Eye (tissue), 1 donor: ENCODE measurements around the gene SDHAF1.
"Not testable (repeated sequence)": the region's sequence is repeated elsewhere in the genome, so short reads cannot be mapped to it uniquely, and the experiment has no call there.

ENCODE experiments used
- DNase-seq: peaks from one replicate; pipeline ENCODE4 v3.0.0-alpha.2; 2015

The SDHAF1 gene, protein sequence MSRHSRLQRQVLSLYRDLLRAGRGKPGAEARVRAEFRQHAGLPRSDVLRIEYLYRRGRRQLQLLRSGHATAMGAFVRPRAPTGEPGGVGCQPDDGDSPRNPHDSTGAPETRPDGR

DNA sequence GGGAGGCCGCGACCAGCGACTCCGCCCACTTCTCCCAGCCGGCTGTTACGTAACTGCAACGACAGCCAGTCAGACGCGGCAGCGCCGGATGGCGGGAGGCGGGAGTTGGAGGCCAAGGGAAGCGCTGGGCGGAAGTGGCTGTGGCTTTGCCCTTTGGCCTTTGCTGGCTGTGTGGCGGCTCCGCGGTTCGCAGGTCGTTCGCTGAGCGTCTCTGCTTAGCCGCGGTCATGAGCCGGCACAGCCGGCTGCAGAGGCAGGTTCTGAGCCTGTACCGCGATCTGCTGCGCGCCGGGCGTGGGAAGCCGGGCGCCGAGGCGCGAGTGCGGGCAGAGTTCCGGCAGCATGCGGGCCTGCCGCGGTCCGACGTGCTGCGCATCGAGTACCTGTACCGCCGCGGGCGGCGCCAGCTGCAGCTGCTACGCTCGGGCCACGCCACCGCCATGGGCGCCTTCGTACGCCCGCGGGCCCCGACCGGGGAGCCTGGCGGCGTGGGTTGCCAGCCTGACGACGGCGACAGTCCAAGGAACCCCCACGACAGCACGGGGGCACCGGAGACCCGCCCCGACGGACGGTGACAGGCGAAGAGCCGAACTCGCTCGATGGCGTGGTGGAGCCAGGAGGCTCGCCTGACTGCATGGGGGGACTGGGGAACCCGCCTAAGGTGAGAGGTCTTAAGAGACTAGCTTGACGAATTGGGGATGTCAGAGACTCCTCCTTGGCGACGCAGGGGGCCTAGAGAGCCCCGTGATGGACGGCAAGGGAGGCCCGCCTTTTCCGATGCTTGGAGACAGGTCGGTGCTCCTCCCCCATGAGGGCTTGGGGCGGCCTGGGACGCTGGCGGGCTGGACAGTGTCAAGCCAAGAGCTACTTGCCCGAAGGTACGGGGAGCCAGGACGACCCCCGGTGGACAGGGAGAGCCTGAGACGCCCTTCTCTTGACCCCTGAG is at the start of gene SDHAF1:
TSS of gene SDHAF1 (plus strand) at position 141 of the 946 bp plus-strand sequence. CDS start at position 228, 87 bp downstream.
- DNase-seq, result peak; percentile 97

GRCh38 chr19:35946203-35946602 is 48.8 kb upstream of the SDHAF1 start:
- no peak for DNase-seq

GRCh38 chr19:35949131-35949530 is 45.9 kb upstream of the SDHAF1 start:
- DNase-seq, result no peak

DNA sequence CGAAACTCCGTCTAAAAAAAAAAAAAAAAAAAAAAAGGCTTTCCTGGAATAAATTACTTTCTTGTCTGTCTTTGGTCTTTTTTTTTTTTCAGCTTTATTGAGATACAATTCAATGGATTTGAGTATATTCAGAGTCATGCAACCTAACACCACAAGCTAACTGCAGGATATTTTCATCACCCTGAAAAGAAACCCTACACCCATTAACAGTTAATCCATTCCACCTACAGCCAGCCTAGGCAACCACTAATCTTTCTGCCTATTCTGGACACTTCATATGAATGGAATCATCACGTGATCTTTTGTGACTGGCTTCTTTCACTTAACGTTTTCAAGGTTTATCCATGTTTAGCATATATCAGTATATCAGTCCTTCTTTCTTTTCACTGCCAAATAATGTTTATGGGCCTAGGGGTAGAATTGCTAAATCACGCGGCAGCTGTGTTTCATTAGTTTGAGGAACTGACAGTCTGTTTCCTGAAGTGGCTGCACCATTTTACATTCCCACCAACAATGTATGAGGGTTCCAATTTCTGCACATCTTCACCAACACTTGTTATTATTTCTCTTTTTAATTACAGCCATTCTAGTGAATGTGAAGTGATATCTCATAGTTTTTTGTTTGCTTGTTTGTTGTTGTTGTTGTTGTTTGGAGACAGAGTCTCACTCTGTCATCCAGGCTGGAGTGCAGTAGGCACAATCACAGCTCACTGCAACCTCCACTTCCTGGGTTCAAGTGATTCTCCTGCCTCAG is 38.9 kb upstream of the SDHAF1 start:
- no peak for DNase-seq

GRCh38 chr19:35957411-35957810 is 37.6 kb upstream of the SDHAF1 start:
- DNase-seq, result not testable (repeated sequence)

GRCh38 chr19:35958660-35959039 is 36.3 kb upstream of the SDHAF1 start:
- no peak for DNase-seq

GRCh38 chr19:35959040-35959967 is 35.7 kb upstream of the SDHAF1 start:
- DNase-seq, result no peak

GRCh38 chr19:35959968-35960320 is 35.0 kb upstream of the SDHAF1 start:
- no peak for DNase-seq

DNA sequence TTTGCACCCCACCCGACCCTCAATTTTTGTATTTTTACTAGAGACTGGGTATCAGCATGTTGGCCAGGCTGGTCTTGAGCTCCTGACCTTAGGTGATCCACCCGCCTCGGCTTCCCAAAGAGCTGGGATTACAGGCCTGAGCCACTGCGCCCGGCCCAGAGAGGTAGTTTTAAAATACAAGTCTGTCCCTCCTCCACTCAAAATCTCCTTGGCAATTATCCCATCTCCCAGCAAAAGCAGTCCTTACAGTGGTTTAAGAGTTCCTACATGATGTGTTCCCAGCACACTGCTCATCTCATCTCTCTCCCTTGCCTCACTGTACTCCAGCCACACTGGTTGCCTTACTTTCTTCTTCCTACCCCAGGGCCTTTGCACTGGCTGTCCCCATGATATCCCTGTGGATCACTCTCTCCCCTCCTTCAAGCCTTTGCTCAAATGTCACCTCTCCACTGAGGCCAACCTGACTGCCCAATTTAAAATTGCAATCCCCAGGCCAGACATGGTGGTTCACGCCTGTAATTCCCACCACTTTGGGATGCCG is 34.5 kb upstream of the SDHAF1 start:
- no peak for DNase-seq

GRCh38 chr19:35963514-35963913 is 31.5 kb upstream of the SDHAF1 start:
- peak; percentile 81 for DNase-seq

DNA sequence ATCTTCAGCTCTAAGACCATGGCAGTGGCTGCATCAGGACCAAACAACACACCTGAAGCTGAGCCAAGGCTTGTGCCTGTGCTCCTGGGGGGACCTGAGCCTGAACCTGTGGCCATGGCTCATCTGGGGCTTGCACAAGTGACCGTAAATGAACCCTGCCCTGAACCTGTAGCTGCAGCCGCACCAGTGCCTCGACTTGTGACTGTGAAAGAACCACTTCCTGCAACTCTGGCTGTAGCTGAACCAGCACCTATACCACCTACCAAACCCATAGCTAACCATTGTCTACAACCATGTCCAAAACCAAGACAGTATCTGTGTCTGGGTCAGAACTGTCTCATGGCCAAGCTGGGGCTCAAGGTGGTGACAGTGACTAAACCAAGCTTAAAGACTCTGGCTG is 28.2 kb upstream of the SDHAF1 start:
- no peak for DNase-seq

- no peak for DNase-seq
Measured at GRCh38 chr19:35973487-35973886, 21.5 kb upstream of the SDHAF1 start.

GRCh38 chr19:35975608-35976214 is 19.3 kb upstream of the SDHAF1 start:
- DNase-seq, result peak; percentile 52

DNA sequence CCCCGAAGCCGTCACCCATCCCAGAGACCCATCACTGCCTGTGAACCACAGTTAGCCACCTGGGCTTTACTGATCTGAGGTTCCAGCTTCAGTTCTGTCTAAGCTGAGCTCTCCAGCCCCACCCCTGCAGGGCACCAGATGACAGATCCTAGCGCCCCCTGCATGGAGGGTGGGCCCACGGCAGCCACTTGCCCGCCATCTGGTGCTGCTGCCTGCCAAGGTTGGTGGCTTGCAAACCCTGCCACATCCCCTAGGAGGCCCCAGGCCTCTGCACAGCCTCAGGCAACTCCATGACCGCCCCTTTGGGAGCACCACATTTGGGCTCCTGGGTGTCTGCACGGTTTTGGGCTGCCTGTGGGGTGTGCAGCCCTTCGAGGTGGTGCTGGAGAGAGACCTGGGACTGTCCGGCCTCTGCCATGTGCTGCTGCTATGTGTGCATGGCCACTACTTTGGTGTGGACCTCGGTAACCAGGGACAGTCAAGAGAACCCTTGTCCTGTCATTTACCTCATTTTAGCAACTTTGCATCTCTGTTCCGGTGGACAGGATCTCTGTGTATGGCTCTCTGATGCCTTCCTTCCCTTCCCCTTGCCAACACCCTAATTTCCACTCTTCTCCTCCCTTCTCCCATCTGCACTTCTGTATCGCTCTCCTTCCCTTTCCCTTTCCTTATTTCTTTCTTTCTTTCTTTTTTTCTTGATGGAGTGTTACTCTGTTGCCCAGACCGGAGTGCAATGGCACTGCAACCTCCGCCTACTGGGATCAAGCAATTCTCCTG is 17.4 kb upstream of the SDHAF1 start:
- peak; percentile 41 for DNase-seq

DNA sequence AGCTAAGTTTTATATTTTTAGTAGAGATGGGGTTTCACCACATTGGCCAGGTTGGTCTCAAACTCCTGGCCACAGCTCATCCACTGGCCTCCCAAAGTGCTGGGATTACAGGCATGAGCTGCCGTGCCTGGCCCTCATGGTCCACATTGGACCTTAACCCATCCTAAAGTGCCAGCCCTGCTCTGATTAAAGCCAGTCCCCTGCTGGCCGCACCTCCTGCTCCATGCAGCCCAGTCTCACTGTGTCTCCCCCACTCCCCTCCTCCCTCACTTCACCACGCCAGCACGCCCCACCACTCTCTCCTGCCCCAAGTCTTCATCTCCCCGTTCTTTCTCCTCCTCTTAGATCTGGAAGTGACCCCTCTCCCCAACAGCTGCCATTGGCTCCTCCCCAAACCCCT is 16.7 kb upstream of the SDHAF1 start:
- no peak for DNase-seq

DNA sequence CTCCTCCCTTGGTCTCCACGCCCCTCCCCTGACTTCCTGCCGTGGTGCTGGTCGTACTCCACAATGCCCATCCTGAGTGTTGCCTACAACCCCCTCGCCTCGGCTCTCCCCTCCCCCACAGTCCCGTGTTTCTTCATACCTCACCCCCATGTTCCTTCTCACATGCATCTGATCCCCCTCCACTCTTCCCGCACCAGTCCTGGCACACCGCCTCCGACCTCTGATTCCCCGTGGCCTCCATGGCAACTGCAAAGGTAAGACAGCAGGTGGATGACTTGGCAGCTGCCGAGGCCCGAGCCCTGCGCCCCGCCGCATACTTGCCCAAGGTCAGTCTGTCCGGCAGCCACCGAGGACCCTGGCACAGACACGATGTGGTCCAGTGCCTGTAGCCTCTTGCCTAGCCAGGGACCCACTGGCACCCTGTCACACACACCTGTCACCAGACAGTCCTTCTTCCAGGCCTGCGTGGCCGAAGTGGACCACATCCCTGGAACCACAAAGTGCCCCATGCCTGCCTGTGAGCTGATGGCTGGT is 16.1 kb upstream of the SDHAF1 start:
- DNase-seq, result no peak

DNA sequence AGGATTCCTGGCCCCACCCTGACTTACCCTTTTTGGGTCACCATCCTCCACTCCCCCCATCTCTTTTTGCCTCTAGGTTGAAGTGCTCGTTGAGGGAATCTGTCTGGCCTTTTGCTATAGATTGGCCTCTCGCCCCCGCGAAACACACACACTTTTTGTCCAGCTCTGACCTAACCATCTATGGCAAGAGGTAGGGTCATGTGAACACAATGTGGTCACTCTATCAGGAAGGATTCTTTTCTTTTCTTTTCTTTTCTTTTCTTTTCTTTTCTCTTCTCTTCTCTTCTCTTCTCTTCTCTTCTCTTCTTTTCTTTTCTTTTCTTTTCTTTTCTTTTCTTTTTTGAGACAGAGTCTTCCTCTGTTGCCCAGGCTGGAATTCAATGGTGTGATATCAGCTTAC is 14.0 kb upstream of the SDHAF1 start:
- not testable (repeated sequence) for DNase-seq

- no peak for DNase-seq
Measured at GRCh38 chr19:35983177-35983576, 11.8 kb upstream of the SDHAF1 start.

- DNase-seq, result no peak
Measured at GRCh38 chr19:35986111-35986510, 8.9 kb upstream of the SDHAF1 start.

DNA sequence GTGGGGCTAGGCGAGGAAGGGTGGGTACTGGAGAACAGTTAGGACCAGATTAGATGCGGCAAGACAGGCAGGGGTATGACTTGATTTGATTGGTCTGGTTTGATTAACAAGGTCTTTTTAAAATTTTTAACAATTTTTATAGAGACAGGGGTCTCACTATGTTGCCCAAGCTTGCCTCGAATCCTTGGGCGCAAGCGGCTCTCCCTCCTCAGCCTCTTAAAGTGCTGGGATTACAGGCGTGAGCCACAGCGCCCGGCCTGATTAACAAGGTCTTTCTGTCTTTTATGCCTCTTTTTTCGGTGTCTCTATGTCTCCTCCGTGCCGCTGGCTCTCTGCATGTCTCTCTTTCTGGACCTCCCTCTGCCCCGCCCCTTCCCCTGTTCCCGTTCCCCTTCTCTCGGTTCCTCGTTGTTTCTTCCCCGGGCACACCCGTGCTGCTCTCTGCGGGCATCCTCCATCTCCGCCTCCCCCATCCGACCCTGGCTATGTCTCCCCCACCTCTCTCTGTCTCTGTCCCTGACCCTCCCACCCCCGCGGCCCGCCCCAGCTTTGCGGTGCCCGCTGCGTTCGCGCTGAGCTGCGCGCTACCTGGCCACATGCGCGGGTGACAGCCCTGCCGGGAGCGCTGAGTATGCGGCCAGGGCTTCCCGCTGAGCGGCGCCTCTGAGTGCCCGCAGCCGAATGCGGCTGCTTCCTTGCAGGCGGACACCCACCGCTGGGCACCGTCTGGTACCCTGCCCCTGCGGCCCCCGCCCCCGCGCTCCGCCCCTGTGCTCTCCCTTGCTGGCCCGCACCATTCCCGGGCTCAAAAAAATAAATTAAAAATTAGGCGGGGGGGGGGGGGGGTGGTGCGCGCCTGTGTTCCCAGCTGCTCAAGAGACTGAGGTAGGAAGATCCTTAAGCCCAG is 8.1 kb upstream of the SDHAF1 start:
- DNase-seq, result peak; percentile 54
